HUES48 (cell line): ENCODE data around the gene ANKUB1.

Experiments
- H3K27ac ChIP-seq: one replicate; pipeline ENCODE4 v1.7.0; 2013; ENCODE audit warnings: low read depth, low read length, inconsistent platforms
- H3K27me3 ChIP-seq: 2 replicates; pipeline ENCODE4 v1.6.1; 2013; ENCODE audit warnings: mild to moderate bottlenecking, low read length; ENCODE audit not compliant: control insufficient read depth, insufficient read depth
- H3K36me3 ChIP-seq: 2 replicates; pipeline ENCODE4 v1.6.1; 2013; ENCODE audit warnings: low read length; ENCODE audit not compliant: control insufficient read depth, insufficient read depth
- H3K4me1 ChIP-seq: 2 replicates; pipeline ENCODE4 v1.6.1; 2013; ENCODE audit warnings: mild to moderate bottlenecking, low read length; ENCODE audit not compliant: control insufficient read depth, insufficient read depth
- H3K4me3 ChIP-seq: 2 replicates; pipeline ENCODE4 v1.5.1; 2013; ENCODE audit warnings: mild to moderate bottlenecking, low read depth, low read length
- H3K9ac ChIP-seq: 2 replicates; pipeline ENCODE4 v1.6.1; 2013; ENCODE audit warnings: mild to moderate bottlenecking, low read depth, low read length, moderate library complexity
- H3K9me3 ChIP-seq: 2 replicates; pipeline ENCODE4 v1.6.1; 2013; ENCODE audit warnings: low read length; ENCODE audit not compliant: control insufficient read depth, insufficient read depth

ANKUB1 gene

GRCh38 chr3:149781211-149781610 is 11.1 kb downstream of the ANKUB1 start:
- H3K9ac ChIP-seq = no peak overlapping the region
- no peaks in the 10 kb centered on the region for H3K4me1 ChIP-seq
- H3K27ac ChIP-seq = no peak overlapping the region
- no peaks in the 10 kb centered on the region for H3K27me3 ChIP-seq
- no peaks in the 10 kb centered on the region for H3K36me3 ChIP-seq
- no peak overlapping the region for H3K4me3 ChIP-seq
- no peaks in the 10 kb centered on the region for H3K9me3 ChIP-seq

DNA sequence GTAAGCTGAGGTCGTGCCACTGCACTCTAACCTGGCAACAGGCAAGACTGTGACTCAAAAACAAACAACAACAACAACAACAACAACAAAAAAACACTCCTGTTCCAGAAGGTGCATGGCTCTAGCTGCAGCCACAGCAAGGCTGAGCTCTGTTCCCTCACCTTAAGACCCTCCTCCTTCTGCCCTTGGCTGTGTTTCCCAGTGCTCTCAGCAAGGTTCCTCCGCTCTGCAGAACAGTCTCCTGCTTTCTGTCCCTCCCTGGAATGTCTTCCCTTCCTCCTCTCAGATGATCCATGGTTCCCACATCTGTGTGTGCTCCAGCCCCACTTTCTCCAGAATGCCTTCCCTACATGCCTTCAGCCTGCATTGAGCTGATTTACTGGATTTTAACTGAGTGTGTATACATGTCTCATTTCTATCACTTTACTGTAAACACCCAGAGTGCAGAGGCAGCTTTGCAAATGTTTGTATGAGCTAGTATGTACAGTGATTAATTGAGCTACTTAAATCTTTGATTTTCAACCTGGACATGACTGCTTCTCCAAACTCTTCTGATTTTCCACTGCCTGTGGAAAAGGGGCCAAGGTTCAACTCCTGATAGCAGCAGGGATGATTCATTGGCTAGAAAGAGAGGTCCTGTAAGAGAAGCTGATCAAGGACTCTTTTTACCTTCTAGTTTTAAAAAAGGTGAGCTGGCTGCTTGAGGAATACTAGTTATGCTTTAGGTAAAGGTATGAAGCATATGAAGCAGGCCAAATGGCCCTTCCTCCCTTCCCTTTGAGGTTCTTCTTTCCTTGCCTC is 14.7 kb downstream of the ANKUB1 start:
- Histone ChIP-seq H3K9ac (no peak overlapping the region), H3K9me3 (no peaks in the 10 kb centered on the region), H3K4me1 (peaks cover 8% of the 10 kb centered on the region), H3K27me3 (no peaks in the 10 kb centered on the region), H3K4me3 (no peak overlapping the region), H3K36me3 (no peaks in the 10 kb centered on the region), H3K27ac (no peak overlapping the region)

DNA sequence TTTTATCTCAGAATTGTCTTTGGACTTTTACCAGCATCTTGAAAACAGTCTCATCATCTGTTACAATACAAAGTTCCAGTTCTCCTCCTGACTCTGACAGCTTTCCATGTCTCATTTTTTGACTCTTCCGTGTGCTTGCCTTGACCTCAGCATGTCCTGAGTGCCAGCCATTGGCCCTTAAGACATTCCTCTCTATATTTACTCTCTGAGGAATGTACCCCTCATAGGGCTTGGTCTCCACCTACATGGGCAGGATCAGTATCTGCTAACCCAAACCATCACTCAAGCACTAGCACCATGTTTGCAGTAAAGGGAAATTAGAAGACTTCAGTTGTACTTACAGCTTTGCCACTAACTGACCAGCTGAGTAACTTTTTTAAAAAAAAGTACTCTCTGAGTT is 16.2 kb downstream of the ANKUB1 start:
- H3K9me3 ChIP-seq = no peaks in the 10 kb centered on the region
- H3K4me1 ChIP-seq = peaks cover 10% of the 10 kb centered on the region
- H3K9ac ChIP-seq = no peak overlapping the region
- no peak overlapping the region for H3K4me3 ChIP-seq
- no peak overlapping the region for H3K27ac ChIP-seq
- H3K27me3 ChIP-seq = no peaks in the 10 kb centered on the region
- no peaks in the 10 kb centered on the region for H3K36me3 ChIP-seq

GRCh38 chr3:149772861-149773260 is 19.5 kb downstream of the ANKUB1 start:
- no peak overlapping the region for H3K27ac ChIP-seq
- peaks cover 10% of the 10 kb centered on the region for H3K4me1 ChIP-seq
- H3K9ac ChIP-seq = no peak overlapping the region
- no peaks in the 10 kb centered on the region for H3K36me3 ChIP-seq
- no peaks in the 10 kb centered on the region for H3K27me3 ChIP-seq
- H3K4me3 ChIP-seq = 0 out of 2 replicates have a peak overlapping the region, but pooled peaks have one; percentile 2
- H3K9me3 ChIP-seq = no peaks in the 10 kb centered on the region

GRCh38 chr3:149771652-149772271 is 20.6 kb downstream of the ANKUB1 start:
- H3K27ac ChIP-seq = no peak overlapping the region
- H3K9me3 ChIP-seq = no peaks in the 10 kb centered on the region
- peaks cover 10% of the 10 kb centered on the region for H3K4me1 ChIP-seq
- H3K36me3 ChIP-seq = no peaks in the 10 kb centered on the region
- no peak overlapping the region for H3K4me3 ChIP-seq
- H3K9ac ChIP-seq = no peak overlapping the region
- H3K27me3 ChIP-seq = no peaks in the 10 kb centered on the region

DNA sequence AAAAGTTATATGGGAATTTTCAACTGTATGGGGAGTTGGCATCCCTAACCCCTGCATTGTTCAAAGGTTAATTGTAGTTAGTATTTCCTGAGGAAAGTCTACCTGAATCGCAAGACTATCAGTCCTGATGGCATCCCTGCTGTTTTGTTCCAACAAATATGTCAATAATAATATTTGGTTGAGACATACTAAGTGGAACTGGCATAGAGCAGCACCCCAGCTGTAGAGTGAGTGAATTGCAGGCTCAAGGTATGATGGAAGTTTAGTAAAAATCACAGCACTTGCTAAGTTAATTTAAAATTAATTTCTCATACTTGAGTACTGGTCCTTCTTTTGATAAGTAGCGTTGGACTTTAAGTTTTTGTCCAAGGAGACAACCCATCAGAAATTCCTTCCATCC is 22.1 kb downstream of the ANKUB1 start:
- Histone ChIP-seq H3K27me3 (no peaks in the 10 kb centered on the region), H3K4me1 (peaks cover 10% of the 10 kb centered on the region), H3K4me3 (no peak overlapping the region)

DNA sequence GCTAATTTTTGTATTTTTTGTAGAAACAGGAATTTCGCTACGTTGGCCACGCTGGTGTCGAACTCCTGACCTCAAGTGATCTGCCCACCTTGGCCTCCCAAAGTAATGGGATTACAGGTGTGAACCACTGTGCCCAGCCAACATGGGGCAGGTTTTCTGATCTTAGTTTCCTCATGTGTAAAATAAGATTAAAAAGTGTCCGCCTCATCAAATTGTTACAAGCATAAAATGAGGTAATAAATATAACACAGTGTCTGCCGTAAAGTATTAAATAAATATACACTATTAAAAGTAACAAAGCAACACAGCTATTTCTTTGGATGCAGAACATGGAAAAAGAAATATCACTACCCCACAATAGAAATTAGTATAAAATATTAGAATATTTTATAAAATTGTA is 23.6 kb downstream of the ANKUB1 start:
- Histone ChIP-seq H3K9ac (no peak overlapping the region), H3K27ac (no peak overlapping the region), H3K36me3 (no peaks in the 10 kb centered on the region), H3K27me3 (no peaks in the 10 kb centered on the region), H3K4me3 (no peak overlapping the region), H3K4me1 (peaks cover 10% of the 10 kb centered on the region), H3K9me3 (no peaks in the 10 kb centered on the region)

More for the DNA sequence above, 22.1 kb downstream of the ANKUB1 start:
- Histone ChIP-seq H3K9me3 (no peaks in the 10 kb centered on the region), H3K36me3 (no peaks in the 10 kb centered on the region), H3K9ac (no peak overlapping the region), H3K27ac (no peak overlapping the region)

GRCh38 chr3:149767720-149768119 is 24.6 kb downstream of the ANKUB1 start:
- Histone ChIP-seq H3K9me3 (no peaks in the 10 kb centered on the region), H3K9ac (no peak overlapping the region), H3K27me3 (no peaks in the 10 kb centered on the region), H3K4me1 (peaks cover 3% of the 10 kb centered on the region; the same call in 1 of the 2 replicates), H3K4me3 (no peak overlapping the region), H3K36me3 (no peaks in the 10 kb centered on the region), H3K27ac (no peak overlapping the region)

GRCh38 chr3:149765762-149766334 is 26.5 kb downstream of the ANKUB1 start:
- H3K27me3 ChIP-seq = no peaks in the 10 kb centered on the region
- no peaks in the 10 kb centered on the region for H3K9me3 ChIP-seq
- no peaks in the 10 kb centered on the region for H3K4me1 ChIP-seq
- H3K9ac ChIP-seq = no peak overlapping the region
- H3K27ac ChIP-seq = no peak overlapping the region
- H3K4me3 ChIP-seq = no peak overlapping the region
- H3K36me3 ChIP-seq = no peaks in the 10 kb centered on the region

GRCh38 chr3:149764302-149764701 is 28.1 kb downstream of the ANKUB1 start:
- no peaks in the 10 kb centered on the region for H3K9me3 ChIP-seq
- no peaks in the 10 kb centered on the region for H3K4me1 ChIP-seq
- H3K36me3 ChIP-seq = no peaks in the 10 kb centered on the region
- H3K27me3 ChIP-seq = no peaks in the 10 kb centered on the region
- H3K27ac ChIP-seq = no peak overlapping the region
- no peak overlapping the region for H3K9ac ChIP-seq
- H3K4me3 ChIP-seq = no peak overlapping the region

GRCh38 chr3:149763565-149764195 is 28.7 kb downstream of the ANKUB1 start:
- Histone ChIP-seq H3K27ac (no peak overlapping the region), H3K9me3 (no peaks in the 10 kb centered on the region), H3K27me3 (no peaks in the 10 kb centered on the region), H3K4me3 (no peak overlapping the region), H3K36me3 (no peaks in the 10 kb centered on the region), H3K4me1 (no peaks in the 10 kb centered on the region), H3K9ac (no peak overlapping the region)
